Erythroblast (primary cell): Measurements from ENCODE around the gene ENOX2.

Experiments
- GATA1 ChIP-seq: IDR thresholded peaks from 2 replicates; pipeline ENCODE4 v1.6.1; 2011; ENCODE audit warnings: low read depth, mild to moderate bottlenecking, control low read depth, low read length, moderate library complexity
- POLR2A ChIP-seq: IDR thresholded peaks from 2 replicates; pipeline ENCODE4 v1.6.1; 2011; ENCODE audit warnings: mild to moderate bottlenecking, low read length

DNA sequence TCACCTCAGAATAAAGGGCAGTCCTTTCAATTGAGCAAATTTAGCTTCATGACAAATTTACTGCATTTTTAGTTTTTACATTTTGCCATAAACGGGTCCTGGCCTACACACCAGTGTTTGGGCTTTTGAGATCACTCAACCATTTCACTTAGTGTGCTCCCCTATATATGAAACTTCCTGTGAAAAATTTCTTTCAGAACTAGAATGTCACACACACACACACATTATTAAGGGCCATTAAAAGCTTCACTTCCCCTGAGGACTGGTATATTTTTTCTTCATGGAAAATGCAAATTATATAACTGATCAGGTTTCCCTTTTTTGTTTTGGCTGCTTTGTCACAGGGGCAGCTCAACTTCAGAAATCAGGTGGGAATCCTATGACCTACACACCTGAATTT is 206.5 kb downstream of the ENOX2 start:
- no peak for TF ChIP-seq POLR2A
- no peak for TF ChIP-seq GATA1
